Esophagus muscularis mucosa (tissue), 3 donors: ENCODE data around the gene WNT7A.

Source experiments
- POLR2A ChIP-seq: fragments of 450-650 bp; IDR thresholded peaks from one replicate; pipeline ENCODE4 v1.6.1; 2017; ENCODE audit warnings: antibody characterized with exemption, moderate library complexity, mild to moderate bottlenecking, low read depth
- TF ChIP-seq, protein P1 (sequence below), 3 experiments: fragments of 200-600 bp in 2 of 3; fragments of 450-650 bp in 1 of 3; sonication (generic) in 2 of 3; IDR thresholded peaks; one replicate each; pipeline ENCODE4 v1.5.1; 2017 to 2019; ENCODE audit warnings: antibody characterized with exemption in 3 of 3, mild to moderate bottlenecking in 2 of 3, moderate library complexity in 1 of 3

DNA sequence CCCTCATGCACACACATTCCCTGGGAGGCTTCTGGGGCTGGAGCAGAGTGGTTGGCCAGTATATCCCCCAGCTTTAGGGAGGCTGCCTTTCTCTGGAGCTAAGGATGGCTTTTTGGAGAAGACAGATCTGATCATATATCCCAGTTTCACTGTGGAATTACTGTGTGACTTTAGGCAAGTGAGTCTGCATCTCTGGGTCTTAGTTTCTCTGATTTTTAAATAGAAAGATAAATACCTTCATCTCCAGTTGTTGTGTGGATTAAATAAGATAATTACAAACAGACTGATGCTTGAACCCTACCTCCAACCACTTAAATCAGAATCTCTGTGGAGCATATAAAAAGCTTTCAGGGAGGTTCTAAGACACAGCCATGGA, 11.1 kb upstream of the WNT7A start:
- TF ChIP-seq, protein P1, sequence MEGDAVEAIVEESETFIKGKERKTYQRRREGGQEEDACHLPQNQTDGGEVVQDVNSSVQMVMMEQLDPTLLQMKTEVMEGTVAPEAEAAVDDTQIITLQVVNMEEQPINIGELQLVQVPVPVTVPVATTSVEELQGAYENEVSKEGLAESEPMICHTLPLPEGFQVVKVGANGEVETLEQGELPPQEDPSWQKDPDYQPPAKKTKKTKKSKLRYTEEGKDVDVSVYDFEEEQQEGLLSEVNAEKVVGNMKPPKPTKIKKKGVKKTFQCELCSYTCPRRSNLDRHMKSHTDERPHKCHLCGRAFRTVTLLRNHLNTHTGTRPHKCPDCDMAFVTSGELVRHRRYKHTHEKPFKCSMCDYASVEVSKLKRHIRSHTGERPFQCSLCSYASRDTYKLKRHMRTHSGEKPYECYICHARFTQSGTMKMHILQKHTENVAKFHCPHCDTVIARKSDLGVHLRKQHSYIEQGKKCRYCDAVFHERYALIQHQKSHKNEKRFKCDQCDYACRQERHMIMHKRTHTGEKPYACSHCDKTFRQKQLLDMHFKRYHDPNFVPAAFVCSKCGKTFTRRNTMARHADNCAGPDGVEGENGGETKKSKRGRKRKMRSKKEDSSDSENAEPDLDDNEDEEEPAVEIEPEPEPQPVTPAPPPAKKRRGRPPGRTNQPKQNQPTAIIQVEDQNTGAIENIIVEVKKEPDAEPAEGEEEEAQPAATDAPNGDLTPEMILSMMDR (IDR thresholded peaks at IDR 0.05): no peak
- TF ChIP-seq POLR2A: no peak
